T-helper 17 cell (primary cell): ENCODE results near the gene SMIM14. TPM values are rescaled to one million over a fixed set of nuclear protein-coding genes. Genes with fewer than 3 reads are reported as not detected.
A peak's percentile ranks its signal among the peaks of the same experiment; 100 is the strongest.
"Not testable (repeated sequence)": the region's sequence is repeated elsewhere in the genome, so short reads cannot be mapped to it uniquely, and the experiment has no call there.

Experiments used
- ATAC-seq: fragments of 150-1000 bp; cut with Tn5 transposase; 2 replicates; pipeline ENCODE4 v1.10.0; 2021; ENCODE audit warnings: mild to moderate bottlenecking, moderate library complexity
- DNase-seq, 3 donors: peaks; one replicate each; pipeline versions ENCODE4 v3.0.0 to v3.0.0-alpha.2; 2020 to 2021
- H3K9me3 ChIP-seq: one replicate; pipeline ENCODE4 v1.7.0; 2013; ENCODE audit warnings: low read length, mild to moderate bottlenecking; ENCODE audit not compliant: control insufficient read depth, poor library complexity, severe bottlenecking
- H3K27ac Mint-ChIP-seq: one replicate; pipeline ENCODE4 v1.8.0; 2022; ENCODE audit warnings: mild to moderate bottlenecking, moderate library complexity, mixed read lengths
- H3K27me3 Mint-ChIP-seq: one replicate; pipeline ENCODE4 v1.8.0; 2022; ENCODE audit warnings: mixed read lengths
- H3K36me3 Mint-ChIP-seq: one replicate; pipeline ENCODE4 v1.8.0; 2022; ENCODE audit warnings: low read depth, mixed read lengths
- H3K4me1 Mint-ChIP-seq: one replicate; pipeline ENCODE4 v1.8.0; 2022; ENCODE audit warnings: mild to moderate bottlenecking, mixed read lengths
- H3K4me3 Mint-ChIP-seq: one replicate; pipeline ENCODE4 v1.8.0; 2022; ENCODE audit warnings: mild to moderate bottlenecking, moderate library complexity, mixed read lengths
- total RNA-seq, 4 donors: library from RNA in 2 of 4; stranded (reverse) in 2 of 4; gene quantifications; one replicate each; pipeline ENCODE4 v1.2.3 and lab custom pipeline; 2022 to 2026

Gene SMIM14
- total RNA-seq, 2 donors from 2014 or later = 8.3 to 9.3 TPM

- no peaks in the 10 kb centered on the region for H3K27me3 Mint-ChIP-seq
- DNase-seq = no peak
- H3K9me3 ChIP-seq = no peaks in the 10 kb centered on the region
- H3K36me3 Mint-ChIP-seq = no peaks in the 10 kb centered on the region
- H3K4me3 Mint-ChIP-seq = no peak overlapping the region
- H3K4me1 Mint-ChIP-seq = peaks cover 2% of the 10 kb centered on the region
- no peak for ATAC-seq
- no peak overlapping the region for H3K27ac Mint-ChIP-seq
These were observed 20.1 kb upstream of the SMIM14 start for GRCh38 chr4:39658756-39659155.

GRCh38 chr4:39657465-39657864 is 18.8 kb upstream of the SMIM14 start:
- Mint-ChIP-seq H3K4me3 (no peak overlapping the region), H3K36me3 (no peaks in the 10 kb centered on the region), H3K4me1 (peaks cover 3% of the 10 kb centered on the region), H3K27ac (no peak overlapping the region), H3K27me3 (no peaks in the 10 kb centered on the region)
- DNase-seq = no peak
- peak; percentile 28 for ATAC-seq
- H3K9me3 ChIP-seq = no peaks in the 10 kb centered on the region

GRCh38 chr4:39656638-39657037 is 18.0 kb upstream of the SMIM14 start:
- H3K9me3 ChIP-seq, H3K4me3 Mint-ChIP-seq, H3K27ac Mint-ChIP-seq, ATAC-seq, H3K36me3 Mint-ChIP-seq, DNase-seq, H3K4me1 Mint-ChIP-seq, H3K27me3 Mint-ChIP-seq: not testable (repeated sequence)

GRCh38 chr4:39655876-39656275 is 17.2 kb upstream of the SMIM14 start:
- H3K4me3 Mint-ChIP-seq = no peak overlapping the region
- no peaks in the 10 kb centered on the region for H3K27me3 Mint-ChIP-seq
- H3K27ac Mint-ChIP-seq = no peak overlapping the region
- H3K4me1 Mint-ChIP-seq = peaks cover 3% of the 10 kb centered on the region
- ATAC-seq = no peak
- H3K36me3 Mint-ChIP-seq = no peaks in the 10 kb centered on the region
- no peaks in the 10 kb centered on the region for H3K9me3 ChIP-seq
- DNase-seq = no peak

GRCh38 chr4:39655211-39655610 is 16.5 kb upstream of the SMIM14 start:
- H3K4me3 Mint-ChIP-seq = no peak overlapping the region
- DNase-seq = no peak
- H3K4me1 Mint-ChIP-seq = peaks cover 3% of the 10 kb centered on the region
- H3K27me3 Mint-ChIP-seq = no peaks in the 10 kb centered on the region
- no peaks in the 10 kb centered on the region for H3K36me3 Mint-ChIP-seq
- ATAC-seq = no peak
- no peak overlapping the region for H3K27ac Mint-ChIP-seq
- no peaks in the 10 kb centered on the region for H3K9me3 ChIP-seq

GRCh38 chr4:39651586-39651985 is 12.9 kb upstream of the SMIM14 start:
- not testable (repeated sequence) for H3K36me3 Mint-ChIP-seq, ATAC-seq, H3K27ac Mint-ChIP-seq, H3K4me1 Mint-ChIP-seq, H3K9me3 ChIP-seq, H3K4me3 Mint-ChIP-seq, H3K27me3 Mint-ChIP-seq, DNase-seq

GRCh38 chr4:39649639-39650265 is 11.1 kb upstream of the SMIM14 start:
- no peak overlapping the region for H3K27ac Mint-ChIP-seq
- H3K4me3 Mint-ChIP-seq = no peak overlapping the region
- no peaks in the 10 kb centered on the region for H3K9me3 ChIP-seq
- no peaks in the 10 kb centered on the region for H3K36me3 Mint-ChIP-seq
- peaks cover 3% of the 10 kb centered on the region for H3K4me1 Mint-ChIP-seq
- no peaks in the 10 kb centered on the region for H3K27me3 Mint-ChIP-seq
- no peak for DNase-seq
- no peak for ATAC-seq

- Mint-ChIP-seq H3K36me3 (no peaks in the 10 kb centered on the region), H3K27me3 (no peaks in the 10 kb centered on the region)
These were observed 10.3 kb upstream of the SMIM14 start for GRCh38 chr4:39648827-39649558.

GRCh38 chr4:39648213-39648612 is 9.5 kb upstream of the SMIM14 start:
- Mint-ChIP-seq H3K4me1 (no peaks in the 10 kb centered on the region), H3K27me3 (no peaks in the 10 kb centered on the region), H3K36me3 (no peaks in the 10 kb centered on the region), H3K4me3 (no peak overlapping the region), H3K27ac (no peak overlapping the region)
- H3K9me3 ChIP-seq = no peaks in the 10 kb centered on the region
- DNase-seq = no peak
- no peak for ATAC-seq

More at GRCh38 chr4:39648827-39649558, 10.3 kb upstream of the SMIM14 start:
- H3K27ac Mint-ChIP-seq = no peak overlapping the region
- no peak for DNase-seq
- ATAC-seq = no peak
- H3K9me3 ChIP-seq = no peaks in the 10 kb centered on the region
- H3K4me3 Mint-ChIP-seq = no peak overlapping the region
- H3K4me1 Mint-ChIP-seq = peaks cover 3% of the 10 kb centered on the region

- Mint-ChIP-seq H3K27me3 (no peaks in the 10 kb centered on the region), H3K27ac (no peak overlapping the region), H3K4me3 (no peak overlapping the region), H3K4me1 (peaks cover 3% of the 10 kb centered on the region), H3K36me3 (no peaks in the 10 kb centered on the region)
- no peak for DNase-seq
- no peaks in the 10 kb centered on the region for H3K9me3 ChIP-seq
- ATAC-seq = no peak
These were observed 4.4 kb upstream of the SMIM14 start for GRCh38 chr4:39642885-39643552.

GRCh38 chr4:39641451-39641850 is 2.8 kb upstream of the SMIM14 start:
- H3K9me3 ChIP-seq = no peaks in the 10 kb centered on the region
- Mint-ChIP-seq H3K36me3 (no peaks in the 10 kb centered on the region), H3K27me3 (no peaks in the 10 kb centered on the region), H3K4me3 (no peak overlapping the region), H3K27ac (no peak overlapping the region), H3K4me1 (peaks cover 10% of the 10 kb centered on the region)
- DNase-seq (no peak), ATAC-seq (no peak)

GRCh38 chr4:39637586-39638353 is 895 bp downstream of the SMIM14 start:
- ATAC-seq (peak; percentile 39), DNase-seq (no peak)
- H3K27ac Mint-ChIP-seq = peak overlapping the region; percentile 93
- H3K4me3 Mint-ChIP-seq = peak overlapping the region; percentile 92
- no peaks in the 10 kb centered on the region for H3K27me3 Mint-ChIP-seq
- H3K9me3 ChIP-seq = no peaks in the 10 kb centered on the region
- H3K36me3 Mint-ChIP-seq = no peaks in the 10 kb centered on the region
- H3K4me1 Mint-ChIP-seq = peaks cover 26% of the 10 kb centered on the region

GRCh38 chr4:39637221-39637585 is 1.5 kb downstream of the SMIM14 start:
- H3K36me3 Mint-ChIP-seq = no peaks in the 10 kb centered on the region
- no peaks in the 10 kb centered on the region for H3K9me3 ChIP-seq
- H3K4me3 Mint-ChIP-seq = peak overlapping the region; percentile 92
- H3K27me3 Mint-ChIP-seq = no peaks in the 10 kb centered on the region
- no peak for DNase-seq
- ATAC-seq = no peak
- peaks cover 26% of the 10 kb centered on the region for H3K4me1 Mint-ChIP-seq
- H3K27ac Mint-ChIP-seq = peak overlapping the region; percentile 93
